Tibial nerve (tissue), 4 donors: ENCODE results near the gene PRIM2.

Source experiments
- CTCF ChIP-seq, 5 experiments: fragments of 200-600 bp in 3 of 5; fragments of 450-650 bp in 2 of 5; sonication (generic) in 3 of 5; IDR thresholded peaks; one replicate each; pipeline ENCODE4 v1.5.1; 2016 to 2019; ENCODE audit warnings: antibody characterized with exemption in 5 of 5, mild to moderate bottlenecking in 3 of 5, moderate library complexity in 2 of 5
- EP300 ChIP-seq, 2 donors: sonication (generic); formaldehyde crosslinking; IDR thresholded peaks; one replicate each; pipeline ENCODE4 v1.6.1; 2017; ENCODE audit warnings: antibody characterized with exemption in 2 of 2, mild to moderate bottlenecking in 1 of 2
- POLR2A ChIP-seq, 2 donors: fragments of 450-650 bp; IDR thresholded peaks; one replicate each; pipeline ENCODE4 v1.6.1; 2017; ENCODE audit warnings: antibody characterized with exemption in 2 of 2, mild to moderate bottlenecking in 2 of 2, moderate library complexity in 2 of 2

- TF ChIP-seq CTCF (IDR thresholded peaks at IDR 0.05), result no peak
- no peak for TF ChIP-seq POLR2A (IDR thresholded peaks at IDR 0.05)
- no peak for TF ChIP-seq EP300 (IDR thresholded peaks at IDR 0.05)
These were observed 10.6 kb downstream of the PRIM2 start for GRCh38 chr6:57328074-57328473.
